ENCODE results near the gene CRAMP1.

DNA sequence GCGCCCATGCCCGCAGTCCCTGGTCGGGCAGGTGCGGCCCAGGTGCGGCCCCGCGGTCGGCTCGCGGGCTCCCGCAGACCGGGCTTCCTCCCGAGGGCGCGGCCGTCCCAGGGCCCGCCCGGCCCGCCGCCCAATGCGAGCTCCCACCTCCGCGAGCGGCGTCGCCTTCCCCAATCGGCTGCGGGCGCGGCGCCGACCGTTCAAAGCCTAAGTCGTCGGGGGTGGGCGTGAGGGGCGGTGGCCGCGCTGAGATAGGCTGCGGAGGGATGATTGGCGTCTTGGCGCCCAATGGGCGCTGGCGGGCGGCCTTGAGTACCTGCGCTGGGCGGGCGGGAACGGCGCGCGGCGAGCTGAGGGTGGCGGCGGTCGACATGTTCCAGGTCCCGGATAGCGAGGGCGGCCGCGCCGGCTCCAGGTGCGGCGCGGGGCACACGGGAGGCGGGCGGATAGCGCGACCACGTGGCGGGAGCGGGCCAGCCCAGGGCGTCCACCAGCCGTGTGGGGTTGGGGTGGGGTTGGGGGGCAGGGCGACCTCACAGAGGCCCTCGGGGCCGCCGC, 65.9 kb downstream of the CRAMP1 start, which contains the start of gene JPT2:
- TF ChIP-seq CTCF (IDR thresholded peaks at IDR 0.05) (no peak), POLR2A (IDR thresholded peaks at IDR 0.05) (peak in 1 of 2 donors; percentile 66)
